Retinal pigment epithelial cell (primary cell): ENCODE results near the gene GPC3.

Experiments used
- DNase-seq: peaks from one replicate; pipeline ENCODE4 v3.0.0-alpha.2; 2010; ENCODE audit warnings: low read depth
- H3K4me3 ChIP-seq: 2 replicates; pipeline ENCODE4 v1.5.1; 2011; ENCODE audit warnings: mild to moderate bottlenecking, low read length, control low read depth, moderate library complexity
- CTCF ChIP-seq: conservative IDR thresholded peaks from 2 replicates; pipeline ENCODE4 v1.5.1; 2011; ENCODE audit warnings: low read depth, low read length, control low read depth, inconsistent platforms

Gene GPC3

GRCh38 chrX:133563705-133564104 lies 421.7 kb downstream of the GPC3 start:
- no peak for TF ChIP-seq CTCF
- no peak for DNase-seq
- H3K4me3 ChIP-seq = no peak overlapping the region

DNA sequence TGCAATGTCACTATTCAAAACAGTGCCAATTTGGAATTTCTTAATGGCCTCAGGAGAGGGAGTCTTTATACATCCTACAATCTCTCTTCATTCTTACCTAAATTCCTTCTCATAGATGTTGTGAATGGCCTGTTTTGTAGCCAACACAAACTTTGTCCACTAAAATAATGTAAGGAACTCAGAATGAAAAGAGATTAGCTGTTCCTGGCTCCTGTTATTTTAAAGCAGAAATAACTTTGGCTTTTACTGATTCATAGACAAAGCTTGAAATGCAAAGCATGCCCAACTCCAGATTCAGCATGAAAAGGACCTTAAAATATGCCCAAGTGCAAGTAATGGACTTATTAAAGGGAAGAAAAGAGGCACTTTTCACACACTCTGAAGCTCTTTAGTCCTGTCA lies 424.1 kb downstream of the GPC3 start:
- no peak for DNase-seq
- no peak overlapping the region for H3K4me3 ChIP-seq
- no peak for TF ChIP-seq CTCF

GRCh38 chrX:133559909-133560308 lies 425.5 kb downstream of the GPC3 start:
- no peak for DNase-seq
- H3K4me3 ChIP-seq = no peak overlapping the region
- TF ChIP-seq CTCF = no peak

DNA sequence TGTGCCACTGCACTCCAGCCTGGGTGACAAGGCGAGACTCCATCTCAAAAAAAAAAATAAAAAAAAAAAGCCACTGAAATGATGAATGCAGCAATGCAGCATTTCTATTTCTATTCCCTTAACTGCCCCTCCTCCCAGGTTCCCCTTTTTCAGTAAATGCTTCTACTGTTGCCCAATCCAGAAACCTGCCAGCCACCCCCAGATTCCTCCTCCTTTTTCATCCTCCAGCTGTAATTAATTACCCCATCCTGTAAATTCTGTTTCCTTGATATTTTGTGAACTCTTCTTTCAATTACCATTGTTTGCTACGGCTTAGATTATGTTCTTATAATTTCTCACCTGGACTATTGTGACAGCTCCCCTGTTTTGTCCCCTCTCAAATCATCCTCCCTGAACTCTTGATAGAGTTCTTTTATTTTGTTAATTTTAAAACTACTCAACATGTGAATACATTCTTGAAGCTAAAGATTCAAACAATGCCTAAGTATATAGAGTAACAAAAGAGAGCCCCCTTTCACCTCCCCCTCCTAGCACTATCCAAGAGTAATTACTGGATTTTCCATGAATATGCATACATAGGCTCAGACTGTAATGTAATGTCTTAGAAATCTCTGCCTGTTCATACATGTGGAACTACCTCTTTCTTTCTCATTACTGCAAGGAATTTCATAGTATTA lies 429.5 kb downstream of the GPC3 start:
- no peak for TF ChIP-seq CTCF
- no peak for DNase-seq
- no peak overlapping the region for H3K4me3 ChIP-seq

DNA sequence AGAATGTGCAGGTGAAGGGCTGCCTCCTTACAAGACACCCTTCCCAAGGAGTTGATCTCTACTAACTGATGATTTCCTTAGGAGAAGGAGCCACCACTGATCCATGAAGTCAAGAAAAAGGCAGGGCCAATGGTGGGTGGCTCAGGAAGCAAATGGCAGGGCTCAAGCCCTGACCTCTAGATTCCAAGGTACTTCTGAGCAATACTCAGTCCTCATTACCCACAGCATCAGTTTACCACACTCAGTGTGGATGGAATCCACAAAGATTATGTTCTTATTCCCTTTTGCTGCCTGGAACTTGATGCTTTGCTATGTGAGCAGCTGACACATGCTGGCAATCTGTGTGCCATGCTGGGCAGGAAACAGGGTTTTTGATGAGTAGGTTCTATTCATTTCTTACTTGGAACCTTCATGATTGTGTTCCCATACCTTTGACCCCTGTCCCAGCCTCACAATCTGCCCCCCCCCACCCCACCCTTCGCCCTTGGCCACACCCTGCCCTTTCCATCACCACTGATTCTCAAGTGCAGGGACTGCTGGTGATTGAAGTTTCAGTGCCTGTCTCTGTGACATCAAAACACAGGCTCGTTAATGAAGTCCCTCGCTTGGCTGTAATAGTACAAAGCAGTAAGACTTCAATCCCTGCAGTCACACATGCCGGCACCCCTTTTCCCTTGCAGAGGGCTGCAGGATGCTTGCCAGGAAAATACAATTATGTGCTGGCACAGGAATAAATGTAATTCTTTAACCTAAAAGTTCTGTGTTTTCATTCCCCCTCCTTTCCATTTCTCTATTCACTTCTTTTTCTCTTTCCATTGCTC lies 434.5 kb downstream of the GPC3 start:
- TF ChIP-seq CTCF = no peak
- DNase-seq = no peak
- H3K4me3 ChIP-seq = no peak overlapping the region

DNA sequence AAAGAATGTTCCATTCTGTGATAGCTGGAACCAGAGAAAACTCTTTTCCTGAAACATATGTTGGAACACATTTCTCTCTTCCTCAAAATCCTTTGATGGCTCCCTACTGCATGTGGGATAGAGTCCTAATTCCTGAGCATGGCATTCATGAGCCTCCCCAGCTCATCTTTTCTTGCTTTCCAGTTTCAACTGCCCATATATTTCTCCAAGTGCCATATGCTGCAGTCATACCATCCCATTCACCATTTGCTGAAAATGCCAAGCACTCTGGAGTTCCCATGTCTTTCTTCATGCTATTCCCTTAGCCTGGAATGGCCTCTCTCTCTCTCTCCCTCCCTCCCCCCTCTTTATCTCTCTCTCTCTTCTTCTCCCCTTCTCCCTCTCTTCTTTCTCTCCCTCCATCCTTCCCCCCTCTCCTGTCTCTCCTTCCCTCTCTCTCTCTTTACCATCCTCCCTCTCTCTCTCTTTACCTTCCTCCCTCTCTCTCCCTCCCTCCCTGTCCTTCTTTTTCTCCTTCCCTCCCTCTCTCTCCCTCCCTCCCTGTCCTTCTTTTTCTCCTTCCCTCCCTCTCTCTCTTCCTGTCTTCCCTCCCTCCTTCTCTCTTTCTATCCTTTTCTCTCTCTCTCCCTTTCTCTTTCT lies 436.0 kb downstream of the GPC3 start:
- H3K4me3 ChIP-seq = no peak overlapping the region
- no peak for TF ChIP-seq CTCF
- no peak for DNase-seq
